ENCODE measurements around the gene FBXO33. TPM values are rescaled to one million over a fixed set of nuclear protein-coding genes. Genes with fewer than 3 reads are reported as not detected.

Gene FBXO33
- total and polyA plus RNA-seq, 9 donors: 5.4 to 22.2 (median 9.0) TPM

DNA sequence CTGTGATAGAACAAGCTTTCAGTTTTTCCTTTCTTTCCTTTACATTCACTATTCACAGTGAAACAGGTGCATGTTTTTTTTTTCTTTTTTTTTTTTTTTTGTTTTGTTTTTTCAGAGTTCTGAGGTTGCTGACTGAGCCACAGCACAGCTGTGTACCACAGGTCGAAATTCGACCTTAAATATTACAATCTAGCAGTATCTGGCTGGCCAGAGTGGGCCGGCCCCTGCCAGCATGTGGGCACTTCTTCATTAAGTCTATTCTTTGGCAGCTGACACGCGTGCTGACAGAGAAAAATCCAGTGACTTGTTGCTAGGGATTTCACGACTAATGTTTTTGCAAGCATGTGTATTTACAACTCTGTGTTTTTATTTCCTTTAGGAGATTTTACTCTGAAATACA lies 33.9 kb downstream of the FBXO33 start:
- Histone ChIP-seq H3K27me3 (no peaks in the 10 kb centered on the region), H3K4me1 (ENCODE audit: insufficient read depth) (no peaks in the 10 kb centered on the region), H3K27ac (no peak overlapping the region), H3K4me3 (no peak overlapping the region), H3K9me3 (no peaks in the 10 kb centered on the region), H3K36me3 (no peaks in the 10 kb centered on the region)
- TF ChIP-seq POLR2A (IDR thresholded peaks at IDR 0.05) (no peak), EP300 (IDR thresholded peaks at IDR 0.05) (no peak)
- TF ChIP-seq, protein P1, sequence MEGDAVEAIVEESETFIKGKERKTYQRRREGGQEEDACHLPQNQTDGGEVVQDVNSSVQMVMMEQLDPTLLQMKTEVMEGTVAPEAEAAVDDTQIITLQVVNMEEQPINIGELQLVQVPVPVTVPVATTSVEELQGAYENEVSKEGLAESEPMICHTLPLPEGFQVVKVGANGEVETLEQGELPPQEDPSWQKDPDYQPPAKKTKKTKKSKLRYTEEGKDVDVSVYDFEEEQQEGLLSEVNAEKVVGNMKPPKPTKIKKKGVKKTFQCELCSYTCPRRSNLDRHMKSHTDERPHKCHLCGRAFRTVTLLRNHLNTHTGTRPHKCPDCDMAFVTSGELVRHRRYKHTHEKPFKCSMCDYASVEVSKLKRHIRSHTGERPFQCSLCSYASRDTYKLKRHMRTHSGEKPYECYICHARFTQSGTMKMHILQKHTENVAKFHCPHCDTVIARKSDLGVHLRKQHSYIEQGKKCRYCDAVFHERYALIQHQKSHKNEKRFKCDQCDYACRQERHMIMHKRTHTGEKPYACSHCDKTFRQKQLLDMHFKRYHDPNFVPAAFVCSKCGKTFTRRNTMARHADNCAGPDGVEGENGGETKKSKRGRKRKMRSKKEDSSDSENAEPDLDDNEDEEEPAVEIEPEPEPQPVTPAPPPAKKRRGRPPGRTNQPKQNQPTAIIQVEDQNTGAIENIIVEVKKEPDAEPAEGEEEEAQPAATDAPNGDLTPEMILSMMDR (IDR thresholded peaks at IDR 0.05): no peak
- no peak for DNase-seq
- intact Hi-C loops (cut with DNase I): no loop called here
- WGBS, 3 donors: 78 to 85% (median 85%) methylated on average over 6 of the region's 6 CpGs

DNA sequence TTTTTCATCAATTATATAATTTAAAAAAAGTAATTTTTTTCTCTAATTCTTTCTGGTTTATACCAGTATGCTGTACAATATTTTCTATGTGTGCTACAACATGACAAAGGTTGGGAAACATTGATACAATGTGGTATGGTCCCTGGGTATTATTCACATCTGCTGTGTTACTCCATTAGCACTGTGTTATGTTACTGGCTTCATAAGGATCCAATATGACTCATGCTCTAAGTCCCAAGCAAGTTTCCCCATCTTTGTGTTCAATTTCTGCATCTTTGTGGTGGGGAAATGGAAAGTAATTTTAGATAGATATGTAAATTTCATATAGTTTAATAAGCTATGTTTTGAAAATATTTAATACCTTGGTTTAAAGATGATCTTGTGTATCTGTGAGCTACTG lies 35.8 kb downstream of the FBXO33 start:
- no peak for DNase-seq
- TF ChIP-seq EP300 (IDR thresholded peaks at IDR 0.05) (no peak), POLR2A (IDR thresholded peaks at IDR 0.05) (no peak)
- TF ChIP-seq, protein P1 (IDR thresholded peaks at IDR 0.05): no peak
- H3K4me3 ChIP-seq: no peak overlapping the region
- H3K4me1 ChIP-seq (ENCODE audit: insufficient read depth): no peaks in the 10 kb centered on the region
- no peaks in the 10 kb centered on the region for H3K27me3 ChIP-seq
- H3K36me3 ChIP-seq: no peaks in the 10 kb centered on the region
- H3K27ac ChIP-seq: no peak overlapping the region
- H3K9me3 ChIP-seq: no peaks in the 10 kb centered on the region
- intact Hi-C loops (cut with DNase I): no loop called here

- WGBS, 3 donors: 78 to 81% (median 78%) methylated on average over 4 of the region's 4 CpGs
- TF ChIP-seq POLR2A (IDR thresholded peaks at IDR 0.05) (no peak), EP300 (IDR thresholded peaks at IDR 0.05) (no peak)
- TF ChIP-seq, protein P1 (IDR thresholded peaks at IDR 0.05): no peak
- DNase-seq: no peak
- Histone ChIP-seq H3K36me3 (no peaks in the 10 kb centered on the region), H3K4me1 (ENCODE audit: insufficient read depth) (no peaks in the 10 kb centered on the region), H3K27me3 (no peaks in the 10 kb centered on the region), H3K27ac (no peak overlapping the region), H3K9me3 (no peaks in the 10 kb centered on the region), H3K4me3 (no peak overlapping the region)
- intact Hi-C loops (cut with DNase I): no loop called here
These were observed 36.5 kb downstream of the FBXO33 start for GRCh38 chr14:39395555-39396254.

- intact Hi-C loops (cut with DNase I): no loop called here
- Histone ChIP-seq H3K4me3 (no peak overlapping the region), H3K27me3 (no peaks in the 10 kb centered on the region), H3K36me3 (no peaks in the 10 kb centered on the region), H3K27ac (no peak overlapping the region), H3K9me3 (no peaks in the 10 kb centered on the region), H3K4me1 (ENCODE audit: insufficient read depth) (no peaks in the 10 kb centered on the region)
- WGBS, 3 donors: 42 to 52% (median 50%) methylated on average over 1 of the region's 1 CpG
- TF ChIP-seq POLR2A (IDR thresholded peaks at IDR 0.05): no peak
- no peak for TF ChIP-seq EP300 (IDR thresholded peaks at IDR 0.05)
- TF ChIP-seq, protein P1 (IDR thresholded peaks at IDR 0.05): no peak
- no peak for DNase-seq
These were observed 38.9 kb downstream of the FBXO33 start for GRCh38 chr14:39393289-39393688.

All from ovary (tissue), 9 donors.